IPS-20b (cell line): ENCODE measurements around the gene TWIST1.
A peak's percentile ranks its signal among the peaks of the same experiment; 100 is the strongest.

Experiments used
- H3K27ac ChIP-seq: one replicate; pipeline ENCODE4 v1.5.1; 2013; ENCODE audit warnings: low read length
- H3K27me3 ChIP-seq: 2 replicates; pipeline ENCODE4 v1.6.1; 2013; ENCODE audit warnings: mild to moderate bottlenecking, low read length, inconsistent platforms; ENCODE audit not compliant: insufficient read depth
- H3K36me3 ChIP-seq: 2 replicates; pipeline ENCODE4 v1.6.1; 2013; ENCODE audit warnings: low read depth, mild to moderate bottlenecking, inconsistent platforms, low read length, moderate library complexity; ENCODE audit not compliant: insufficient read depth
- H3K4me1 ChIP-seq: 2 replicates; pipeline ENCODE4 v1.6.1; 2013; ENCODE audit warnings: mild to moderate bottlenecking, control low read depth, inconsistent platforms, low read length, moderate library complexity; ENCODE audit not compliant: insufficient read depth
- H3K4me3 ChIP-seq: 2 replicates; pipeline ENCODE4 v1.5.1; 2013; ENCODE audit warnings: mild to moderate bottlenecking, low read length, inconsistent platforms
- H3K9ac ChIP-seq: 2 replicates; pipeline ENCODE4 v1.6.1; 2013; ENCODE audit warnings: low read depth, mild to moderate bottlenecking, inconsistent platforms, low read length, moderate library complexity
- H3K9me3 ChIP-seq: 2 replicates; pipeline ENCODE4 v1.6.1; 2013; ENCODE audit warnings: mild to moderate bottlenecking, low read depth, low read length, inconsistent platforms; ENCODE audit not compliant: insufficient read depth

The TWIST1 gene

DNA sequence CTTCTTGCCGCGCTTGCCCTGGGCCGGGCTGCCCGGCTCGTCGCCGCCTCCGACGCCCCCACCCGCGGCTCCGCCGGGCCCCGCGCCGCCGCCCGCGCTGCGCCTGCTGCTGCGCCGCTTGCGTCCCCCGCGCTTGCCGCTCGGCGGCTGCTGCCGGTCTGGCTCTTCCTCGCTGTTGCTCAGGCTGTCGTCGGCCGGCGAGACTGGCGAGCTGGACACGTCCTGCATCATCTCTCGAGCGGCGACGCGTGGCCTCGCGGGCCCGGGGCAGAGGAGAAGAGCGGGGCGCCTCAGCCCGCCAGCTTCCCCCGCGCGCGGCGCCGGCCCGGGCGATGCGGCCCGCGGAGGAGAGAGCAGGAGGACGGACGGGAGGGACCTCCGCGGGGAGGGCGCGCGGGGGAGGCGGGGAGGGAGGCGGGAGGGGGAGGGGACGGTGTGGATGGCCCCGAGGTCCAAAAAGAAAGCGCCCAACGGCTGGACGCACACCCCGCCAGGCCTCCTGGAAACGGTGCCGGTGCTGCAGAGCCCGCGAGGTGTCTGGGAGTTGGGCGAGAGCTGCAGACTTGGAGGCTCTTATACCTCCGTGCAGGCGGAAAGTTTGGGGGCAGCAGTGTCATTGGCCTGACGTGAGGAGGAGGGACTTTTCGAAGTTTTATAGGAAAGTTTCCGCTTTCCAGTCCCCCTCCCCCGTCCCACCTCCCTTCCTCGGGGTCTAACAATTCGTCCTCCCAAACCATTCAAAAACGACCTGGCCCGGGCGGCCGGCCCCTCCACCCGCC lies at the start of gene TWIST1:
TSS of gene TWIST1 (minus strand) at position 546 of the 779 bp plus-strand sequence. CDS start at position 231, 315 bp downstream.
- Histone ChIP-seq H3K27ac (no peak within 1 kb of the TSS), H3K9ac (no peak within 1 kb of the TSS), H3K9me3 (no peaks in the 10 kb centered on the region; the same call in 1 of the 2 replicates), H3K36me3 (no peaks in the 10 kb centered on the region), H3K4me1 (peaks cover 7% of the 10 kb centered on the region), H3K4me3 (peak within 1 kb of the TSS; percentile 72), H3K27me3 (peaks cover 95% of the 10 kb centered on the region)

DNA sequence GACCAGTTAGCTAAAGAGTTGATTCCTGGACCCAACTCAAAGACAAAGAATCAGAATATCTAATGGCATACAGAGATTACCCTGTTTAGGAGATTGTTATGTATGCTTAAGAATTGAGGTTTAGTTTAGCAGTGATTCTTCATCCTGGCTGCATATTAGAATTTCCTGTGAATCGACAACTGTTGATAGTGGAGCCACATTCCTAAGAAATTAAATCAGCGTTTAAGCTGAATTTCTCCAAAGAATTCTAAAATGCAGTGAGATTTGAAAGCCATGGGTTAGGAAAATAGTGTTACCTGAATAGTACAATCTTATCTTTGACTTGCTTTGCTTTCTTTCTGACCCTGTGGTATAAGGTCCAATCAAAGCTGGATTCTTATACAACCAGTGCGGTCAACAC lies 44.2 kb upstream of the TWIST1 start:
- Histone ChIP-seq H3K9ac (no peak overlapping the region), H3K27ac (no peak overlapping the region), H3K9me3 (no peaks in the 10 kb centered on the region), H3K4me3 (no peak overlapping the region), H3K27me3 (no peaks in the 10 kb centered on the region), H3K36me3 (no peaks in the 10 kb centered on the region), H3K4me1 (no peaks in the 10 kb centered on the region)

DNA sequence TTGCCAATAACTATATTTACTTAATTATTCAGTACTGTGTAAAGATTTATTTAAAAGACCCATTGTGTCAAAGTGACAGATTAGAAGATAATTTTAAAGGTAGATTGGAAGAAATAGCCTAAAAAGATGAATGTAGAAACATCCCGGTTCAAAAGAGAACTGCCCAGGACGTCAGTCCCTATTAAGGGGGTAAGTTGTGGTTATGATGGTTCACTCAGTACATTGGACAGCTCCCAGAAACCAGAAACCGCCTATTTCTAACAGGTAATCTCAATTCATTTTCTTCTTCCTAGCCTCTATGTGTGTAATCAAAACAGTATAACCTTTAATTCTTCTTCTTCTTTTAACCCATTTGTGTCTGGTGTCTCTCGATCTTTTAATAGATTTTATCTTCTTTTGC lies 29.3 kb upstream of the TWIST1 start:
- Histone ChIP-seq H3K27me3 (peaks cover 63% of the 10 kb centered on the region), H3K4me1 (peaks cover 21% of the 10 kb centered on the region; the same call in 1 of the 2 replicates), H3K9me3 (no peaks in the 10 kb centered on the region), H3K4me3 (peak overlapping the region; percentile 38; the same call in 1 of the 2 replicates), H3K36me3 (no peaks in the 10 kb centered on the region), H3K9ac (no peak overlapping the region), H3K27ac (no peak overlapping the region)

DNA sequence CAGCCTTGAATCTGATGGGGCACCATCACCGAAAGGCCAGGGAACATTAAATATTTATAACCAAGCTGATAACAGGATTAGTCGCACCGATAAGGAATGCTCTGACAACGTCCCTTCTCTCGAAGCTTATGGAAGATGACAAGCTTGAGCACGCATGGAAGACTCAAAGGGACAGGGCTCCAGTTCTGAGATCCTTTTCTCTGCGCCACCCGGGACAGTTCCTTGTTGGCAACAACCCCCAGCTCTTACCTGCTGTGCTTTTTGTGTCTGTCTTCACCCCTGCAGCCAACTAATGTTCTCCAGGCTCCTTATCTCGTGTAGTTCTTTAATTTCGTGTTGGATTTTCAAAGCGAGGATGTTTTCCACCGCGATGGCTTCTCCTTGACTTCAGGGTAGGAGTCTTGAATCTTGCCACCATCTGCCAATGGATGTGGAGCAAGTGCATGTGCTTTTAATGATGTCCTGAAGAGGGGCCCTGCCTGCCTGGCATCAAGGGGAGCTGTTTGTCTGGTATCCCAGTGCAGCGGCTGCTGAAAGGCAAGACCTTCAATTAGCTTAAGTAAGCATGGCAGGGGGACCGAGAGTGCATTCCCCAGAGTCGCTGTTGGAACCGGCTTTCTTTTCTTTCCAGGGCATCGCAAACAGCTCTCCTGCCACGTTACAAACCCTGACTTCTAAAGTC lies 28.1 kb upstream of the TWIST1 start:
- H3K4me1 ChIP-seq = peaks cover 21% of the 10 kb centered on the region; the same call in 1 of the 2 replicates
- peaks cover 75% of the 10 kb centered on the region for H3K27me3 ChIP-seq
- peak overlapping the region; percentile 72 for H3K4me3 ChIP-seq
- no peaks in the 10 kb centered on the region for H3K36me3 ChIP-seq
- H3K27ac ChIP-seq = no peak overlapping the region
- H3K9me3 ChIP-seq = no peaks in the 10 kb centered on the region
- H3K9ac ChIP-seq = no peak overlapping the region

DNA sequence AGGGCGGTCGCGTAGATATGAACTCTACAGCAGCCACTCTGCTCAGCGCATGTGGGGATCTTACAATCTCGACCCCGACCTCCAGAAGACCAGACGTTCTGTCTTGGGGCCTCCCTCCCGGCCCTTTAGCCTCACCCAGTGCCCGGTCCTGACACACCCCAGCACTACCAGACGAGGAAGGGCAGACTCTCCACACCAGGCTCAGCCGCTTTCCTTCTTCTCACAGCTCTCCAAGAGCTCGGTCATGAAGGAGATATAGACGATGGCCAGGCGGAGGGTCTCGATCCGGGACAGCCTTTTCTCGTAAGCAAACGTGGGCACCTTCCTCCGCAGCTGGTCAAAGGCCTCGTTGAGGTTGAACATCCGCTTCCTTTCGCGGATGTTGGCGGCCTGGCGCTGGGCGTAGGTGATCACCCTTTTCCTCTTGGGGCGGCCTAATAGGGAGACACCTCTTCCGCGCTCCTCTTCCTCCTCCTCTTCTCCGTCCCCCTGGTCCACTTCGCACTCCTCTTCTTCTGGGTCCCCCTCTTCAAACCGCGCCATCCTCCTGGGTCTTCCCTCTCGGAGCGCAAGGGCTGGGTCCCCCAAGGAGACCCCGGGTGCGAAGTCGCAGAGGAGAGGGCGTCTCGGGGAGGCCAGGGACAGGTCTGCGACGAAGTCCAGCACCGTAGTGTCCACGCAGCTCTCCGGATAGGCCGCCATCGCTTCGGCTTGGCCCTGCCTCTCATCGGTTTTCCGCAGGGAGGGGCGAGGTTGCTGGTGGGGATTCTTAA lies 27.4 kb upstream of the TWIST1 start, which contains the start of gene FERD3L:
TSS of gene FERD3L (minus strand) at position 761 of the 773 bp plus-strand sequence. CDS start at position 702, 59 bp downstream.
- Histone ChIP-seq H3K4me3 (peak within 1 kb of the TSS; percentile 72), H3K27ac (no peak within 1 kb of the TSS), H3K36me3 (no peaks in the 10 kb centered on the region), H3K9ac (no peak within 1 kb of the TSS), H3K4me1 (peaks cover 21% of the 10 kb centered on the region; the same call in 1 of the 2 replicates), H3K27me3 (peaks cover 82% of the 10 kb centered on the region), H3K9me3 (no peaks in the 10 kb centered on the region)

DNA sequence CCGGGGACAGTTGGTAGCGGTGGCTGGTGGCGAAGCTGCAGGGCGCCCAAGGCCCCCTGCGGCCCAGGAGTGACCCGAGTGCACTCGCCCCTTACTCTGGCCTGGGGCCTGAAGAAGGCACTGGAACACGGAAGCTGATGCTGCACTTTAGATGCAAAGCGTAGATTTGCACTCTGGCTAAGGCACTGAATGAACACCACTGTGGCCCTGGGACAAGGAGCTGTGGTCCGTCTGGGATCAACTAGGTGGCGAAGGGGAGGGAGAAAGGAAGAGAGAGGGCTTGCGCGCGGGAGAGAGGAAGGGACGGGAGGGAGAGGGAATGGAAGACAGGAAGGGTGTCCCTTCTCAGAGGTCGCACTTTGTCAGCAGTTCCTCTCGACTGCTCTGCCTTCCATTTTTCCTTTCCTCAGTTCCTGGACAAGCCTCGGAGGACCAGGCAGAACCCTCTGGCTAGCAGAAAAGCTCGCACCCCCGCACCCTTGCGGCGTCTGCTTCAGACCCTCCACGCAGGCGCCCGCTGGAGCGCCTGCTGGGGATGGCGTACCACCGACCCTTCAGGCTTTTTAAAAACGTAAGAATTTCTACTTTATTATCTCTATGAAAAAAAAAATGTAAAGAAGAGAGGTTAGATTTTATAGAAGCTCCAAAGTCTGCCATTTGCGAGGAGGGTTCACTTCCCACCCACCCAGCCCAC lies 26.6 kb upstream of the TWIST1 start:
- Histone ChIP-seq H3K36me3 (no peaks in the 10 kb centered on the region), H3K9ac (no peak overlapping the region), H3K9me3 (no peaks in the 10 kb centered on the region), H3K27ac (no peak overlapping the region), H3K4me1 (peaks cover 21% of the 10 kb centered on the region; the same call in 1 of the 2 replicates), H3K27me3 (peaks cover 87% of the 10 kb centered on the region), H3K4me3 (peak overlapping the region; percentile 72)

DNA sequence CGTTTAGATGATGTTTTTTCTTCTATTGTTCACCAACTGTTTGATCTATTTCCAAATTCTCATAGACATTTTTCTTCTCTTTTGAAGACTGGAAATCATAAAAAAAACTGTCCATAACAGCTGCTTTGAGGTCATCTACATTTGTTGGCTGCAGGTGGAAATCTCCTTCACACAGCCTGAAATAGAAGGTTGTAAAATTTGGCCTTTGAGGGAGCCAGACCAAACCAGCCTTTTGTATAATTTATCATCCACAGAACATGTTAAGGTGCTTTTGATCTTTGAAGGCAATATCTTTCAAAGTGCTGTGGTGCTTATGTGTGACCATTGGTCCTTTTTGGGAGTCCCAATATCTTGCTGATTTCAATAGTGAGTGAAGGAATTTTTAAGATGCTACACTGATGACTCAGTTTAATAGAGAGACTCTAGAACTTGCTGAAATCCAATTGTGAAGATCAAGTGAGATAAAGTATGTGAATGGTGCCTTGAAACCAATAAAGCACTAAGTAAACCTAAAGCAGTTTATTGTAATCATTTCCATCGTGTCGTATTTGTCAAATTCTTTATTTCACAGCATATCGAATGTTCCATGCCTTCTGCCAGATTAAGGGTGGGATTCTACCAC lies 22.4 kb upstream of the TWIST1 start:
- no peak overlapping the region for H3K27ac ChIP-seq
- no peaks in the 10 kb centered on the region for H3K9me3 ChIP-seq
- no peak overlapping the region for H3K9ac ChIP-seq
- H3K4me1 ChIP-seq = peaks cover 3% of the 10 kb centered on the region; the same call in 1 of the 2 replicates
- peaks cover 55% of the 10 kb centered on the region for H3K27me3 ChIP-seq
- no peaks in the 10 kb centered on the region for H3K36me3 ChIP-seq
- H3K4me3 ChIP-seq = no peak overlapping the region

DNA sequence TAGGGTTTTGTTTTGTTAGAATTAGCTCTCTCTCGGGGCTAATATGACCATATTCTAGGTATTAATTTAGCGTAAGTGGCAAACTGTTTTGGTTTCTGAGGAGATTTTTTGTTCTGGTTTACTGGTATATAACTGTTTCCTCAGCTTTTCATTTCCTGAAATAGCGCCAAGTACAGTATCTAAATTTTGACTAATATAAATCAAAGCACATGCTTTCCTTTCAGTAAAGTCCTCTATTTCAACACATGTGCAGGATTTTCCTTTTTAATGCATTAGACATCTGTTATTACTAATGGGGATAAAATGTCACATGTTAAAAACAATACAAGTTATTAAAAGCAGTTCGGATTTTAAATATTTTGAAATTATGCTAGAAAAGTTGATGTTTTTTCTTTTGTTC lies 16.4 kb upstream of the TWIST1 start:
- H3K4me1 ChIP-seq = no peaks in the 10 kb centered on the region
- H3K27ac ChIP-seq = no peak overlapping the region
- no peak overlapping the region for H3K9ac ChIP-seq
- no peak overlapping the region for H3K4me3 ChIP-seq
- no peaks in the 10 kb centered on the region for H3K9me3 ChIP-seq
- no peaks in the 10 kb centered on the region for H3K27me3 ChIP-seq
- H3K36me3 ChIP-seq = no peaks in the 10 kb centered on the region

DNA sequence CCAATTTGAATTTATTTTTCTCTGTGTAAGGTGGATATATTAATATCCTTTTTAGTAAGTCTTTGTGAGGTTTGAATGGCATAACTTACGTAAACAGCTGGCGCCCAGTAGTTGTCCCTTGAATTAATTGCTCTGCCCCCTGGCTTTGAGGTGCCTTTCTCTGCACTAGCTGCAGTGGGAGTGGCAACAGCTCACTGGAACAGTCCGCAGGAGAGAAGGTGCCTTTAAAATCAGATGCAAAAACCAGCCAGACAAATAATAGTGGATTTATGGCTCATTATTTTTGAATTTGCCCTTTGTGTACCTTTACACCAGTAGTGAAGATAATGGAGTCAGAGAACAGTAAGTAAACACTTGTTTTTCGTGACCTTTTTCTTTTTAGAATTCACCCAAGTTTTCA lies 16.0 kb upstream of the TWIST1 start:
- no peaks in the 10 kb centered on the region for H3K9me3 ChIP-seq
- H3K4me1 ChIP-seq = no peaks in the 10 kb centered on the region
- no peaks in the 10 kb centered on the region for H3K27me3 ChIP-seq
- no peak overlapping the region for H3K27ac ChIP-seq
- no peak overlapping the region for H3K4me3 ChIP-seq
- H3K9ac ChIP-seq = no peak overlapping the region
- H3K36me3 ChIP-seq = no peaks in the 10 kb centered on the region

DNA sequence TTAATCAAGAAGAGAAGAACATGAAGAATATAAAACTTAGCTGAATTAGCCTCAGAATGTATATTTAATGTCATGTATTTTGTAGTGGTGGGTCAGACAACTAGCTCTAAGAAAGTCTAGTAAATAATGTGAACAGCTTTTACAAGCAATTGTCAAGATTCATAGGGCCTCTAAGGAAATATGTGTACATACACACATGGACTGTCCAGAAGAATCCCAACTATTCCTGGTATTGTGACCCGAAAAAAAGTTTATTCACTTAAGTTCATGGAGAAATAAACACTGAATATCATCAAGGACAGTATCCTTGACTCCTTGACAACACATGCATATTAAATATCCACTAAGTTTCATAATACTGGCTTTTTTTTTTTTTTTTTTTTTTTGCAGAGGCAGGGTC lies 11.4 kb upstream of the TWIST1 start:
- no peak overlapping the region for H3K4me3 ChIP-seq

More for the DNA sequence above, 11.4 kb upstream of the TWIST1 start:
- no peaks in the 10 kb centered on the region for H3K36me3 ChIP-seq
- H3K4me1 ChIP-seq = no peaks in the 10 kb centered on the region
- H3K9me3 ChIP-seq = no peaks in the 10 kb centered on the region
- H3K27ac ChIP-seq = no peak overlapping the region
- H3K27me3 ChIP-seq = no peaks in the 10 kb centered on the region
- H3K9ac ChIP-seq = no peak overlapping the region
